Gastrocnemius medialis (tissue), 4 donors: Measurements from ENCODE around the gene SCNM1. TPM values are rescaled to one million over a fixed set of nuclear protein-coding genes. Genes with fewer than 3 reads are reported as not detected.

Experiments
- ATAC-seq, 2 donors: fragments of 150-250 bp; one replicate each; pipeline ENCODE4 v1.9.1; 2016
- DNase-seq, 2 donors: peaks; one replicate each; pipeline ENCODE4 v3.0.0-alpha.2; 2019
- H3K27ac ChIP-seq, 4 donors: fragments of 200-600 bp; sonication (generic); 1 replicate in 1 of 4; 2 replicates in 3 of 4; pipeline ENCODE4 v1.5.1; 2016 to 2018; ENCODE audit warnings: mild to moderate bottlenecking in 2 of 4, moderate library complexity in 1 of 4
- H3K27me3 ChIP-seq, 3 donors: fragments of 200-600 bp; sonication (generic) in 2 of 3; 1 replicate in 1 of 3; 2 replicates in 2 of 3; pipeline versions ENCODE4 v1.5.1 to v1.6.0; 2016 to 2019; ENCODE audit warnings: mild to moderate bottlenecking in 1 of 3, moderate library complexity in 1 of 3
- H3K36me3 ChIP-seq, 2 donors: fragments of 200-600 bp; sonication (generic) in 1 of 2; one replicate each; pipeline ENCODE4 v1.5.1; 2017 to 2018
- H3K4me1 ChIP-seq, 2 donors: fragments of 200-600 bp; sonication (generic) in 1 of 2; one replicate each; pipeline ENCODE4 v1.5.1; 2016 to 2017; ENCODE audit warnings: mild to moderate bottlenecking in 2 of 2
- H3K4me3 ChIP-seq, 4 donors: fragments of 200-600 bp; sonication (generic) in 3 of 4; 1 replicate in 1 of 4; 2 replicates in 3 of 4; pipeline ENCODE4 v1.5.1; 2016 to 2019; ENCODE audit warnings: mild to moderate bottlenecking in 2 of 4
- H3K9me3 ChIP-seq, 3 donors: fragments of 200-600 bp; sonication (generic) in 2 of 3; 1 replicate in 1 of 3; 2 replicates in 2 of 3; pipeline ENCODE4 v1.5.1; 2016 to 2019
- POLR2A ChIP-seq, 2 donors: fragments of 450-650 bp; IDR thresholded peaks; one replicate each; pipeline ENCODE4 v1.6.1; 2017; ENCODE audit warnings: antibody characterized with exemption in 2 of 2, mild to moderate bottlenecking in 2 of 2, moderate library complexity in 2 of 2
- in situ Hi-C, 4 donors: fragments of 200-750 bp; cut with MboI; loops; one replicate each; pipeline versions ENCODE4 v1.15.0 to v1.8.0; 2017; ENCODE audit warnings: low sequenced_read_pairs in 4 of 4
- intact Hi-C: fragments of 100-400 bp; cut with DNase I; formaldehyde crosslinking; loops from one replicate; pipeline ENCODE4 v1.15.1; 2023; ENCODE audit warnings: low total_unique reads
- total RNA-seq, 4 donors: library from RNA; depleted of rRNA; stranded (reverse); fragments of >200 nt; gene quantifications; one replicate each; pipeline versions ENCODE4 v1.1.0 to v1.2.3, GENCODE V29; 2016
- TF ChIP-seq, protein P1 (sequence below), 5 experiments: fragments of 450-650 bp in 3 of 5; fragments of 200-600 bp in 2 of 5; sonication (generic) in 2 of 5; IDR thresholded peaks in 4 of 5; conservative IDR thresholded peaks in 1 of 5; 1 replicate in 4 of 5; 2 replicates in 1 of 5; pipeline ENCODE4 v1.5.1; 2016 to 2019; ENCODE audit warnings: antibody characterized with exemption in 5 of 5, mild to moderate bottlenecking in 3 of 5, moderate library complexity in 3 of 5

Gene SCNM1
- total RNA-seq, 4 donors from 2014 or later, result 17.7 to 56.1 (median 35.6) TPM

DNA sequence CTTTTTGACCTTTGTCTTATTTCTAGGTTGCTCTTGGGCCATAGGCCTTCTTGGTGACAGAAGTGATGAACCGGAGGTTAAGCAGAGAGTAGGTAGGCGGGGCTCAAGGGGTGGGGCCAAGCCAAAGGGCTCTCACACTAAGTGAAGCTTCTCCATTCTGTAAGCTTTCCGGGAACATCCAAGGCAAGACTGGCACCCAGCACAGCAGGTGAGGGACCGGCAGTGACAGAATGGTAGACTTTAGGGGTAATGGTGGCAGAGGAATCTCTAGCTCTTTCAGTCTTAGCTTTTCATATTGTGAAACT is 9.5 kb upstream of the SCNM1 start, which contains the start of gene TNFAIP8L2:
Gene TNFAIP8L2, plus strand, starts transcription at position 135 of the 305 bp plus-strand sequence. CDS start 2,049 bp downstream, outside the sequence.
- H3K27me3 ChIP-seq, result no peaks in the 10 kb centered on the region
- H3K4me3 ChIP-seq, result peak within 1 kb of the TSS in 1 of 4 donors; percentile 33
- TF ChIP-seq, protein P1, sequence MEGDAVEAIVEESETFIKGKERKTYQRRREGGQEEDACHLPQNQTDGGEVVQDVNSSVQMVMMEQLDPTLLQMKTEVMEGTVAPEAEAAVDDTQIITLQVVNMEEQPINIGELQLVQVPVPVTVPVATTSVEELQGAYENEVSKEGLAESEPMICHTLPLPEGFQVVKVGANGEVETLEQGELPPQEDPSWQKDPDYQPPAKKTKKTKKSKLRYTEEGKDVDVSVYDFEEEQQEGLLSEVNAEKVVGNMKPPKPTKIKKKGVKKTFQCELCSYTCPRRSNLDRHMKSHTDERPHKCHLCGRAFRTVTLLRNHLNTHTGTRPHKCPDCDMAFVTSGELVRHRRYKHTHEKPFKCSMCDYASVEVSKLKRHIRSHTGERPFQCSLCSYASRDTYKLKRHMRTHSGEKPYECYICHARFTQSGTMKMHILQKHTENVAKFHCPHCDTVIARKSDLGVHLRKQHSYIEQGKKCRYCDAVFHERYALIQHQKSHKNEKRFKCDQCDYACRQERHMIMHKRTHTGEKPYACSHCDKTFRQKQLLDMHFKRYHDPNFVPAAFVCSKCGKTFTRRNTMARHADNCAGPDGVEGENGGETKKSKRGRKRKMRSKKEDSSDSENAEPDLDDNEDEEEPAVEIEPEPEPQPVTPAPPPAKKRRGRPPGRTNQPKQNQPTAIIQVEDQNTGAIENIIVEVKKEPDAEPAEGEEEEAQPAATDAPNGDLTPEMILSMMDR (IDR thresholded peaks at IDR 0.05 in 4 of 5, conservative IDR thresholded peaks at IDR 0.05 in 1 of 5), result no peak
- TF ChIP-seq POLR2A (IDR thresholded peaks at IDR 0.05), result no peak
- H3K4me1 ChIP-seq, result peaks cover 16 to 17% of the 10 kb centered on the region in 2 donors
- H3K9me3 ChIP-seq, result no peaks in the 10 kb centered on the region
- H3K27ac ChIP-seq, result peak within 1 kb of the TSS in 2 of 4 donors; percentile 12 to 29
- DNase-seq (peak in 1 of 2 donors; percentile 30), ATAC-seq (peak in 1 of 2 donors; percentile 22)
- intact Hi-C loops, result loop anchor here (1.0 to 2.0 kb wide), 2 partner anchors 57 to 86 kb away; partner anchors contain the start of gene GABPB2
- peaks cover 0 to 29% of the 10 kb centered on the region in 2 donors for H3K36me3 ChIP-seq
- in situ Hi-C loops, result loop anchor here in 3 of 4 donors (5.0 to 10.0 kb wide), 2 partner anchors 52 to 59 kb away; no protein-coding TSS in a partner anchor

DNA sequence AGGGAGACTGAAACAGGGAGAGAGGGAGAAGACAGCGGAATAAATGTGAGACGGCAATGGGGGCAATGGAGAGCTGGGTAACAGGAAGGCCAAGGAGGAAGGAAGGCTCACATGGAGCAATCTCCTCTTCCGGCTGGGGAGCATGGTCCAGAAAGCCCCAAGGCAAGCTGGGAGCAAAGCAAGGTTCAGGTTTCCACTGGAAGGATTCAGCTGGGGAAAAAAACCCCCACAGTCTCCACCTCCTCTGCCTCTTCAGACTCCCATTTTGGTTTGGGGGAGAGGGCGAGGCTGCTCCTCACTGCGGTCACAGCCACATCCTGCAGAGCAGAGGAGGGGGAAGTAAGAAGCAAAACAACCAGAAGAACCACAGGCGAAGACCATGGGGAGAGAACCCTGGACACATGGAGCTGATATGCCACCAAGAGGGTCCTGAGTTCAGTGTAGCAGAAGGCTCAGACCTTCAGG is 8.8 kb upstream of the SCNM1 start:
- intact Hi-C loops, result loop anchor here (2.0 kb wide), 1 partner anchor 86 kb away; the partner anchor contains the start of gene GABPB2
- no peak for ATAC-seq
- peaks cover 16 to 17% of the 10 kb centered on the region in 2 donors for H3K4me1 ChIP-seq
- TF ChIP-seq, protein P1 (IDR thresholded peaks at IDR 0.05 in 4 of 5, conservative IDR thresholded peaks at IDR 0.05 in 1 of 5), result no peak
- TF ChIP-seq POLR2A (IDR thresholded peaks at IDR 0.05), result no peak
- in situ Hi-C loops, result loop anchor here in 3 of 4 donors (5.0 to 10.0 kb wide), 2 partner anchors 52 to 60 kb away; no protein-coding TSS in a partner anchor
- DNase-seq, result no peak
- H3K4me3 ChIP-seq, result peak overlapping the region in 1 of 4 donors; percentile 33
- H3K9me3 ChIP-seq, result no peaks in the 10 kb centered on the region
- H3K27me3 ChIP-seq, result no peaks in the 10 kb centered on the region
- H3K27ac ChIP-seq, result peak overlapping the region in 1 of 4 donors; percentile 12
- peaks cover 0 to 35% of the 10 kb centered on the region in 2 donors for H3K36me3 ChIP-seq

DNA sequence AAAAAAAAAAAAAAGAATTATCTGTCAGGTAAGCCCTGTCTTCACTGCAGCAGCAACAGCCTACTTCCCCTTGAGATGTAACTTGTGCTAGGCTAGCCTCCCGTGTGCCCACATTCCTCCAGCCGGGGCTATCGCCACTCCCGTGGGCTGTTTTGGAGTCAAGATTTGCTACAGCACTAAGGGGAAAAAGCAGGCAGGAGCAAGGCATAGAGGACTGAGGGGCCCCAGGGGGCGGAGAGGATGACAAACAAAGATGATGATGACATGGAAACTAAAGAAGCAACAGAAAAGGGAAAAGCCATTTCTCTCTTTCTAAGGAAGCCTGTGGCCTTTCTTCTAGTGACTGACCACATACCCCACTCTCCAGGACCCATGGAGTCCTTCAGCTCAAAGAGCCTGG is 7.6 kb upstream of the SCNM1 start:
- H3K9me3 ChIP-seq, result no peaks in the 10 kb centered on the region
- ATAC-seq (no peak), DNase-seq (no peak)
- H3K27ac ChIP-seq, result peak overlapping the region in 1 of 4 donors; percentile 54
- no peak for TF ChIP-seq POLR2A (IDR thresholded peaks at IDR 0.05)
- TF ChIP-seq, protein P1 (IDR thresholded peaks at IDR 0.05 in 4 of 5, conservative IDR thresholded peaks at IDR 0.05 in 1 of 5), result no peak
- intact Hi-C loops (no loop called here), in situ Hi-C loops (loop anchor here in 3 of 4 donors (5.0 to 10.0 kb wide), 2 partner anchors 54 to 61 kb away; no protein-coding TSS in a partner anchor)
- H3K36me3 ChIP-seq, result peaks cover 0 to 37% of the 10 kb centered on the region in 2 donors
- peaks cover 16 to 21% of the 10 kb centered on the region in 2 donors for H3K4me1 ChIP-seq
- no peaks in the 10 kb centered on the region for H3K27me3 ChIP-seq
- no peak overlapping the region for H3K4me3 ChIP-seq

DNA sequence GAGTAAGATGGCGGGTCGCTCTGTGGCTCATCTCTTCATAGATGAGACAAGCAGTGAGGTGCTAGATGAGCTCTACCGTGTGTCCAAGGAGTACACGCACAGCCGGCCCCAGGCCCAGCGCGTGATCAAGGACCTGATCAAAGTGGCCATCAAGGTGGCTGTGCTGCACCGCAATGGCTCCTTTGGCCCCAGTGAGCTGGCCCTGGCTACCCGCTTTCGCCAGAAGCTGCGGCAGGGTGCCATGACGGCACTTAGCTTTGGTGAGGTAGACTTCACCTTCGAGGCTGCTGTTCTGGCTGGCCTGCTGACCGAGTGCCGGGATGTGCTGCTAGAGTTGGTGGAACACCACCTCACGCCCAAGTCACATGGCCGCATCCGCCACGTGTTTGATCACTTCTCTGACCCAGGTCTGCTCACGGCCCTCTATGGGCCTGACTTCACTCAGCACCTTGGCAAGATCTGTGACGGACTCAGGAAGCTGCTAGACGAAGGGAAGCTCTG is 7.1 kb upstream of the SCNM1 start:
- no peak overlapping the region for H3K4me3 ChIP-seq
- no peaks in the 10 kb centered on the region for H3K27me3 ChIP-seq
- intact Hi-C loops (no loop called here), in situ Hi-C loops (loop anchor here in 3 of 4 donors (5.0 to 10.0 kb wide), 2 partner anchors 54 to 62 kb away; no protein-coding TSS in a partner anchor)
- H3K27ac ChIP-seq, result peak overlapping the region; percentile 31 to 59 (median 51)
- no peaks in the 10 kb centered on the region for H3K9me3 ChIP-seq
- peaks cover 20 to 21% of the 10 kb centered on the region in 2 donors for H3K4me1 ChIP-seq
- ATAC-seq, result no peak
- TF ChIP-seq, protein P1 (IDR thresholded peaks at IDR 0.05 in 4 of 5, conservative IDR thresholded peaks at IDR 0.05 in 1 of 5), result no peak
- no peak for TF ChIP-seq POLR2A (IDR thresholded peaks at IDR 0.05)
- peaks cover 0 to 37% of the 10 kb centered on the region in 2 donors for H3K36me3 ChIP-seq
- peak in 1 of 2 donors; percentile 26 for DNase-seq
